SK-N-SH (cell line): ENCODE measurements around the gene AK3. TPM values are rescaled to one million over a fixed set of nuclear protein-coding genes. Genes with fewer than 3 reads are reported as not detected.

Experiments used
- CTCF ChIA-PET: fragments of 300-600, 350-600 bp; formaldehyde crosslinking; extraction: SDS; loops from one replicate; lab custom pipeline; 2021; lab: Yijun Ruan, JAX
- POLR2A ChIA-PET: fragments of 350-600 bp; sonication (Branson Sonifier 250); formaldehyde crosslinking; extraction: SDS; loops from one replicate; lab custom pipeline; 2020; ENCODE audit warnings: antibody characterized with exemption, inconsistent platforms; lab: Yijun Ruan, JAX
- DNase-seq: peaks from one replicate; pipeline ENCODE4 v3.0.0; 2012
- H2AFZ ChIP-seq: fragments of 200-600 bp; sonication (generic); 2 replicates; pipeline ENCODE4 v1.8.1; 2016; ENCODE audit warnings: antibody characterized with exemption, mild to moderate bottlenecking, low read depth
- H3F3A ChIP-seq: fragments of 200-600 bp; sonication (generic); replicated peaks from 2 replicates; pipeline ENCODE3; 2016; ENCODE audit warnings: antibody characterized with exemption, mild to moderate bottlenecking; ENCODE audit not compliant: insufficient read depth
- H3K27ac ChIP-seq, 2 experiments: fragments of 200-500 bp in 1 of 2; fragments of 200-600 bp in 1 of 2; sonication (Bioruptor generic) in 1 of 2; sonication (generic), shearing (Covaris generic) in 1 of 2; 2 replicates each; pipeline versions ENCODE4 v1.5.1 to v1.6.1; 2014 to 2016; ENCODE audit warnings: low read depth in 2 of 2, inconsistent platforms in 1 of 2, low read length in 1 of 2, mild to moderate bottlenecking in 1 of 2, mixed read lengths in 1 of 2
- H3K27me3 ChIP-seq: fragments of 200-600 bp; sonication (generic), shearing (Covaris generic); 2 replicates; pipeline ENCODE4 v1.6.1; 2016; ENCODE audit warnings: mixed run types; ENCODE audit not compliant: insufficient read depth
- H3K36me3 ChIP-seq, 2 experiments: fragments of 200-500 bp in 1 of 2; fragments of 200-600 bp in 1 of 2; sonication (Bioruptor generic) in 1 of 2; sonication (generic) in 1 of 2; replicated peaks in 1 of 2; 2 replicates each; pipeline versions ENCODE3 to v1.5.1; 2014 to 2016; ENCODE audit warnings: low read length in 1 of 2, mild to moderate bottlenecking in 1 of 2; ENCODE audit not compliant: insufficient read depth in 2 of 2, control insufficient read depth in 1 of 2
- H3K4me1 ChIP-seq, 2 experiments: fragments of 200-500 bp in 1 of 2; fragments of 200-600 bp in 1 of 2; sonication (Bioruptor generic) in 1 of 2; sonication (generic), shearing (Covaris generic) in 1 of 2; 2 replicates each; pipeline versions ENCODE4 v1.5.1 to v1.6.1; 2014 to 2016; ENCODE audit warnings: low read depth in 1 of 2, low read length in 1 of 2, mixed run types in 1 of 2; ENCODE audit not compliant: insufficient read depth in 2 of 2, control insufficient read depth in 1 of 2
- H3K4me2 ChIP-seq: fragments of 200-600 bp; sonication (generic), shearing (Covaris generic); 2 replicates; pipeline ENCODE4 v1.6.1; 2017; ENCODE audit warnings: mixed run types
- H3K4me3 ChIP-seq, 2 experiments: fragments of 200-500 bp in 1 of 2; fragments of 200-600 bp in 1 of 2; sonication (Bioruptor generic) in 1 of 2; sonication (generic), shearing (Covaris generic) in 1 of 2; 2 replicates each; pipeline versions ENCODE4 v1.5.1 to v1.8.1; 2014 to 2016; ENCODE audit warnings: low read depth in 2 of 2, inconsistent platforms in 1 of 2, low read length in 1 of 2, mild to moderate bottlenecking in 1 of 2, mixed read lengths in 1 of 2, moderate library complexity in 1 of 2
- H3K79me2 ChIP-seq: fragments of 200-600 bp; sonication (generic); 2 replicates; pipeline ENCODE4 v1.8.1; 2017; ENCODE audit warnings: mild to moderate bottlenecking; ENCODE audit not compliant: insufficient read depth
- H3K9ac ChIP-seq: fragments of 200-600 bp; sonication (generic); 2 replicates; pipeline ENCODE4 v1.6.1; 2017; ENCODE audit warnings: mixed run types
- H3K9me2 ChIP-seq: fragments of 200-600 bp; sonication (generic); 2 replicates; pipeline ENCODE4 v1.6.1; 2017; ENCODE audit warnings: mixed run types
- H3K9me3 ChIP-seq: fragments of 200-600 bp; sonication (generic); 2 replicates; pipeline ENCODE4 v1.6.1; 2017; ENCODE audit warnings: mixed run types, mild to moderate bottlenecking, moderate library complexity
- H4K20me1 ChIP-seq: fragments of 200-600 bp; sonication (generic); 2 replicates; pipeline ENCODE4 v1.6.1; 2017; ENCODE audit warnings: mild to moderate bottlenecking, mixed run types; ENCODE audit not compliant: insufficient read depth
- CHD2 ChIP-seq: fragments of 150-350 bp; IDR thresholded peaks from 2 replicates; pipeline ENCODE4 v1.6.1; 2018; ENCODE audit warnings: low read length; ENCODE audit not compliant: partially characterized antibody
- EZH2phosphoT487 ChIP-seq: fragments of 200-600 bp; sonication (generic); IDR thresholded peaks from 2 replicates; pipeline ENCODE4 v1.6.1; 2017; ENCODE audit warnings: low read depth, mixed run types, mild to moderate bottlenecking, antibody characterized with exemption, moderate library complexity, borderline replicate concordance
- FOSL2 ChIP-seq: IDR thresholded peaks from 2 replicates; pipeline ENCODE4 v1.4.0; 2012; ENCODE audit warnings: low read depth, mild to moderate bottlenecking, moderate library complexity, borderline replicate concordance
- FOXJ3 ChIP-seq: sonication (generic); formaldehyde crosslinking; IDR thresholded peaks from 2 replicates; pipeline ENCODE4 v1.5.1; 2020; ENCODE audit warnings: mild to moderate bottlenecking, missing genetic modification reagents
- FOXM1 ChIP-seq: IDR thresholded peaks from 2 replicates; pipeline ENCODE4 v1.4.0; 2012; ENCODE audit warnings: low read depth, mild to moderate bottlenecking
- GABPA ChIP-seq: IDR thresholded peaks from 2 replicates; pipeline ENCODE4 v1.4.0; 2012; ENCODE audit warnings: low read depth, mild to moderate bottlenecking
- GATA2 ChIP-seq: sonication (generic); formaldehyde crosslinking; IDR thresholded peaks from 2 replicates; pipeline ENCODE4 v1.5.0; 2020; ENCODE audit warnings: mild to moderate bottlenecking, missing genetic modification reagents
- JUND ChIP-seq: IDR thresholded peaks from 2 replicates; pipeline ENCODE4 v1.4.0; 2012
- MAX ChIP-seq: IDR thresholded peaks from 2 replicates; pipeline ENCODE4 v1.4.0; 2012; ENCODE audit warnings: low read depth
- NFIC ChIP-seq: IDR thresholded peaks from 2 replicates; pipeline ENCODE4 v1.4.0; 2012; ENCODE audit warnings: borderline replicate concordance
- NRF1 ChIP-seq: IDR thresholded peaks from 2 replicates; pipeline ENCODE4 v1.6.1; 2012; ENCODE audit warnings: low read depth, mild to moderate bottlenecking, low read length
- PBX3 ChIP-seq: IDR thresholded peaks from 2 replicates; pipeline ENCODE4; 2012
- SIN3A ChIP-seq: IDR thresholded peaks from 2 replicates; pipeline ENCODE4 v1.6.1; 2012; ENCODE audit warnings: low read depth, mild to moderate bottlenecking, low read length, moderate library complexity, borderline replicate concordance
- TCF12 ChIP-seq: IDR thresholded peaks from 2 replicates; pipeline ENCODE4 v1.4.0; 2012
- USF2 ChIP-seq: fragments of 150-350 bp; IDR thresholded peaks from 2 replicates; pipeline ENCODE4 v1.6.1; 2017; ENCODE audit warnings: antibody characterized with exemption, low read length, low read depth, borderline replicate concordance
- YY1 ChIP-seq: IDR thresholded peaks from 2 replicates; pipeline ENCODE4 v1.4.0; 2012; ENCODE audit warnings: low read depth, mild to moderate bottlenecking
- ZBTB33 ChIP-seq: IDR thresholded peaks from 2 replicates; pipeline ENCODE4 v1.4.0; 2012; ENCODE audit warnings: low read depth, borderline replicate concordance
- WGBS: methylation state at CpG from one replicate; pipeline ENCODE4 v1.1.6; 2017; ENCODE audit warnings: low lambda C conversion rate; 5-methylcytosine and 5-hydroxymethylcytosine counted together
- polyA plus RNA-seq, 3 experiments: library from polyadenylated mRNA; depleted of rRNA; stranded (reverse); fragments of >200 nt; gene quantifications; 2 replicates each; pipeline ENCODE4 v1.2.3, GENCODE V29; 2012
- TF ChIP-seq, protein P1 (sequence below): IDR thresholded peaks from 2 replicates; pipeline ENCODE4 v1.6.1; 2012; ENCODE audit warnings: mild to moderate bottlenecking, low read depth, low read length, moderate library complexity

AK3 gene
- polyA plus RNA-seq, 1 of the 3 experiments (the other 2 are of a cell fraction): 20.6 TPM

DNA sequence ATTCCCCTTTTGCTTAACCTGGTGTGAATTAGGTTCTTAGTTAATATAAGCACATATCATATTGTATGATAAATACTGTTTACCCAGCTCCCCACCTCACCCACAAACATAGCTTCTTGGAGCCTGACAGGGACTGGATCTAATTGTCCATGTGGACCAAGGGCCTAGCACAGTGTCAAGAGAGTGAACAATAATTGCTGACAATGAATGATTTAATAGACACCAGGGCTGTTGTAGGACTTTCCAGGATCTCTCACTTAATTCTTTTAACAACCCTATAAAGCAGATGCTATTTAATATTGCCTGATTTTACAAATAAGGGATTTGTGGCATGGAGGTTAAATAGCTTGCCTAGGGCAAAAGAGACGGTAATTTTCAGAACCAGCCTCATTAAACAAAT, 24.8 kb downstream of the AK3 start:
- H3K9me2 ChIP-seq: no peaks in the 10 kb centered on the region
- H3F3A ChIP-seq: no peaks in the 10 kb centered on the region
- 91% methylated on average over 1 of the region's 1 CpG for WGBS
- H3K79me2 ChIP-seq: no peaks in the 10 kb centered on the region
- H3K9me3 ChIP-seq: no peaks in the 10 kb centered on the region
- no peak overlapping the region for H3K27ac ChIP-seq
- TF ChIP-seq JUND (no peak), EZH2phosphoT487 (no peak), FOXJ3 (CRISPR knock-in tag) (no peak), FOXM1 (no peak), CHD2 (no peak), USF2 (no peak), GATA2 (CRISPR knock-in tag) (no peak)
- H3K4me3 ChIP-seq: no peak overlapping the region
- H2AFZ ChIP-seq: no peak overlapping the region
- no peak for DNase-seq
- H3K4me2 ChIP-seq: no peak overlapping the region
- peaks cover 47 to 57% of the 10 kb centered on the region in 2 experiments for H3K36me3 ChIP-seq
- no peaks in the 10 kb centered on the region for H4K20me1 ChIP-seq
- H3K9ac ChIP-seq: no peak overlapping the region
- no peaks in the 10 kb centered on the region for H3K27me3 ChIP-seq
- ChIA-PET CTCF (no interaction called here), POLR2A (no interaction called here)
- no peaks in the 10 kb centered on the region for H3K4me1 ChIP-seq

GRCh38 chr9:4714266-4715016, 26.6 kb downstream of the AK3 start:
- peaks cover 43 to 63% of the 10 kb centered on the region in 2 experiments for H3K36me3 ChIP-seq
- no peaks in the 10 kb centered on the region for H4K20me1 ChIP-seq
- no peak for DNase-seq
- CTCF ChIA-PET: interaction anchor here (0.8 kb wide), 1 partner anchor 26 kb away, joined by 3 read pairs; no protein-coding TSS in a partner anchor
- H3K9me2 ChIP-seq: no peaks in the 10 kb centered on the region
- WGBS: 98% methylated on average over 9 of the region's 9 CpGs
- H3K4me1 ChIP-seq: no peaks in the 10 kb centered on the region
- H3K9ac ChIP-seq: no peak overlapping the region
- no peak overlapping the region for H3K4me3 ChIP-seq
- no peak overlapping the region for H2AFZ ChIP-seq
- no peak overlapping the region for H3K27ac ChIP-seq
- POLR2A ChIA-PET: no interaction called here
- H3K79me2 ChIP-seq: no peaks in the 10 kb centered on the region
- H3F3A ChIP-seq: no peaks in the 10 kb centered on the region
- no peaks in the 10 kb centered on the region for H3K9me3 ChIP-seq
- no peaks in the 10 kb centered on the region for H3K27me3 ChIP-seq
- H3K4me2 ChIP-seq: no peak overlapping the region
- TF ChIP-seq FOSL2 (no peak), ZBTB33 (no peak), FOXJ3 (CRISPR knock-in tag) (no peak), MAX (no peak), USF2 (no peak), FOXM1 (no peak), EZH2phosphoT487 (no peak), NRF1 (no peak), NFIC (no peak), PBX3 (no peak), SIN3A (no peak), GABPA (no peak), TCF12 (no peak), YY1 (no peak)
- TF ChIP-seq, protein P1, sequence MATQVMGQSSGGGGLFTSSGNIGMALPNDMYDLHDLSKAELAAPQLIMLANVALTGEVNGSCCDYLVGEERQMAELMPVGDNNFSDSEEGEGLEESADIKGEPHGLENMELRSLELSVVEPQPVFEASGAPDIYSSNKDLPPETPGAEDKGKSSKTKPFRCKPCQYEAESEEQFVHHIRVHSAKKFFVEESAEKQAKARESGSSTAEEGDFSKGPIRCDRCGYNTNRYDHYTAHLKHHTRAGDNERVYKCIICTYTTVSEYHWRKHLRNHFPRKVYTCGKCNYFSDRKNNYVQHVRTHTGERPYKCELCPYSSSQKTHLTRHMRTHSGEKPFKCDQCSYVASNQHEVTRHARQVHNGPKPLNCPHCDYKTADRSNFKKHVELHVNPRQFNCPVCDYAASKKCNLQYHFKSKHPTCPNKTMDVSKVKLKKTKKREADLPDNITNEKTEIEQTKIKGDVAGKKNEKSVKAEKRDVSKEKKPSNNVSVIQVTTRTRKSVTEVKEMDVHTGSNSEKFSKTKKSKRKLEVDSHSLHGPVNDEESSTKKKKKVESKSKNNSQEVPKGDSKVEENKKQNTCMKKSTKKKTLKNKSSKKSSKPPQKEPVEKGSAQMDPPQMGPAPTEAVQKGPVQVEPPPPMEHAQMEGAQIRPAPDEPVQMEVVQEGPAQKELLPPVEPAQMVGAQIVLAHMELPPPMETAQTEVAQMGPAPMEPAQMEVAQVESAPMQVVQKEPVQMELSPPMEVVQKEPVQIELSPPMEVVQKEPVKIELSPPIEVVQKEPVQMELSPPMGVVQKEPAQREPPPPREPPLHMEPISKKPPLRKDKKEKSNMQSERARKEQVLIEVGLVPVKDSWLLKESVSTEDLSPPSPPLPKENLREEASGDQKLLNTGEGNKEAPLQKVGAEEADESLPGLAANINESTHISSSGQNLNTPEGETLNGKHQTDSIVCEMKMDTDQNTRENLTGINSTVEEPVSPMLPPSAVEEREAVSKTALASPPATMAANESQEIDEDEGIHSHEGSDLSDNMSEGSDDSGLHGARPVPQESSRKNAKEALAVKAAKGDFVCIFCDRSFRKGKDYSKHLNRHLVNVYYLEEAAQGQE: no peak
